Inflammatory macrophage treated with lipopolysaccharide for 4 hours (primary cell): Measurements from ENCODE around the gene NPIPA3.
"Not testable (repeated sequence)": the region's sequence is repeated elsewhere in the genome, so short reads cannot be mapped to it uniquely, and the experiment has no call there.

Experiments used
- DNase-seq: peaks from one replicate; pipeline ENCODE4 v3.0.0-alpha.2; 2020

NPIPA3 gene

DNA sequence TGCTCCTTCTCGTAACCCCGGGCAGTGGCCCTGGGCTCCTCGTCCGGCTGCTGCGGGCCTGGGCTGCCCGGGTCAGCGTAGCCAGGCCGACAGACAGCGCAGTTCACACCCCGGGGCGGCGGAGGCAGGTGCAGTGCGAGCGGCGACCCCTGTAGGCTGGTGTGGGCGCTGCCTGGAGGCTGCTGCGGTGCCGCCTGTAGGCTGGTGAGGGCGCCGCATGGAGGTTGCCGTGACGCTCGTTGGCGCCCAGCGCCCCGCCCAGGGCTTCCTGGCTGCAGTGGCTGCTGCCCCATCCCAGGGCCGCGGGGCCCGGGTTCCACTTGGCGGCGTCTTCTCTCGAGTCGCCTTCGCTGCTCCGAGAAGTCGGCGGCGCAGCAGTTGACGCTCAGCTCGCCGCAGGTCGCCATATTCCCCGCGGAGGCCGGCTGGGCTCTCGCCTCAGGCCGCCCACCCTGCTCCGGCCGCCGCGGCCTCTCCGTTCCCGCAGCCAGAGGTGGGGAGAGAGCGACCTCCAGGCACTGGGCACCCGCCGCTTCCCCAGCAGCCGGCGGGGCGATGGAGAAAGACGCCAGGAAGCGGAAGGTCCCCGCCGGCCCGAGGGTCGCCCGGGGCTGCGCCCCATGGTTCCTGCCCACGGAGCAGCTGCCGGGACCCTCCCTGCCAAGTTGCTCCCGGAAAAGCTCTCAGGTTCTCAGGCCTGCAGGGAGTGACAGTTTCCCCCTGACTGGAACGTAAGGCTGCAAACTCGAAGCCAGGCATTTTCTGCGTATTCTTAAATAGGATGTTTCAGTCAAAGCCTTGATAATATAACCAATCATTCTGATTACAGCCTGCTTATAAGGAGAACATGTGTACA, 39.3 kb downstream of the NPIPA3 start, which contains the start of gene NPIPA2:
NPIPA2 (plus strand) TSS at position 261 of the 856 bp plus-strand sequence. CDS start 5,533 bp downstream, outside the sequence.
- DNase-seq = not testable (repeated sequence)

- not testable (repeated sequence) for DNase-seq
Observed at GRCh38 chr16:14773654-14774053, 70.4 kb downstream of the NPIPA3 start.

DNA sequence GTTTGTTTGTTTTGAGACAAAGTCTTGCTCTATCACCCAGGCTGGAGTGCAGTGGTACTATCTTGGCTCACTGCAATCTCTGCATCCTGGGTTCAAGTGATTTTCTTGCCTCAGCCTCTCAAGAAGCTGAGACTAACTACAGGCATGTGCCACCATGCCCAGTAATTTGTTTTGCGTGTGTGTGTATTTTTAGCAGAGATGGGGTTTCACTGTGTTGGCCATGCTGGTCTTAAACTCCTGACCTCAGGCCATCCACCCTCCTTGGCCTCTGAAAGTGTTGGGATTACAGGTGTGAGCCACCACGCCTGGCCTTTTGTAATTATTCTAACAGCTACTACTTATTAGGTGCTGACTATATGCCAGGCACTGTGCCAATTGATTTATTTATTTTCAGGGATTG, 72.4 kb downstream of the NPIPA3 start:
- DNase-seq = not testable (repeated sequence)
